Skeletal muscle satellite cell (primary cell): ENCODE data around the gene FTO.

ENCODE experiments used
- H3K27me3 ChIP-seq: 2 replicates; pipeline ENCODE4 v1.7.0; 2013; ENCODE audit warnings: low read length; ENCODE audit not compliant: control insufficient read depth, insufficient read depth
- H3K36me3 ChIP-seq: 2 replicates; pipeline ENCODE4 v1.7.0; 2013; ENCODE audit warnings: mild to moderate bottlenecking, control low read depth, low read length; ENCODE audit not compliant: insufficient read depth
- H3K4me1 ChIP-seq: 2 replicates; pipeline ENCODE4 v1.7.0; 2013; ENCODE audit warnings: low read length; ENCODE audit not compliant: control insufficient read depth, insufficient read depth
- H3K4me2 ChIP-seq: 2 replicates; pipeline ENCODE4 v1.7.0; 2013; ENCODE audit warnings: mild to moderate bottlenecking, low read length
- H3K4me3 ChIP-seq: 2 replicates; pipeline ENCODE4 v1.7.0; 2013; ENCODE audit warnings: low read length
- H3K9ac ChIP-seq: 2 replicates; pipeline ENCODE4 v1.7.0; 2013; ENCODE audit warnings: mild to moderate bottlenecking, low read depth, low read length, moderate library complexity
- H3K9me3 ChIP-seq: replicated peaks from 2 replicates; pipeline ENCODE4 v1.7.0; 2013; ENCODE audit warnings: mild to moderate bottlenecking, control low read depth, low read length

The FTO gene

DNA sequence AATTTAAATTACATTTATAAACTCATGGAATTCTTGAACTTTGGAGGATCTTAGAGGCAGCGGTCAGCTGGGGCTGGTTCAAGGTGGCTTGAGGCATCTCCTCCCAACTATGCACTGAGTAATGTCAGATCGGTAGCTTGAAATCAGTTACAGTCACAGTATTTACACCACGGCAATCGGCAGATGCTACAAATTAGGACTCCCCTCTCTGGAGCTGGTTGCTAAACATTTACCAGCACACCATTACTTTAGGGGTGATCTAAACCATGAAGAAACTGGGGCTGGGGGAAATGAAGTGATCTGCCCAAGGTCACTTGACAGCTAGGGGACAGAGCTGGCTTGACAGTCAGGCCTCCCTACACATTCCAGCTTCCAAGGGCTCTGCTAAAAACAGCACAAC lies 445.0 kb downstream of the FTO start:
- Histone ChIP-seq H3K27me3 (peaks cover 13% of the 10 kb centered on the region), H3K9ac (no peak overlapping the region), H3K9me3 (no peaks in the 10 kb centered on the region), H3K4me1 (no peaks in the 10 kb centered on the region), H3K4me2 (no peak overlapping the region), H3K4me3 (no peak overlapping the region), H3K36me3 (no peaks in the 10 kb centered on the region)

GRCh38 chr16:54150861-54151260 lies 446.9 kb downstream of the FTO start:
- no peaks in the 10 kb centered on the region for H3K9me3 ChIP-seq
- H3K9ac ChIP-seq: no peak overlapping the region
- H3K4me1 ChIP-seq: no peaks in the 10 kb centered on the region
- peaks cover 13% of the 10 kb centered on the region for H3K27me3 ChIP-seq
- H3K4me3 ChIP-seq: no peak overlapping the region
- no peaks in the 10 kb centered on the region for H3K36me3 ChIP-seq
- no peak overlapping the region for H3K4me2 ChIP-seq

- Histone ChIP-seq H3K36me3 (no peaks in the 10 kb centered on the region), H3K4me2 (no peak overlapping the region), H3K9me3 (no peaks in the 10 kb centered on the region), H3K4me1 (no peaks in the 10 kb centered on the region), H3K4me3 (no peak overlapping the region), H3K9ac (no peak overlapping the region), H3K27me3 (peaks cover 13% of the 10 kb centered on the region)
Observed at GRCh38 chr16:54152362-54153239, 448.6 kb downstream of the FTO start.

DNA sequence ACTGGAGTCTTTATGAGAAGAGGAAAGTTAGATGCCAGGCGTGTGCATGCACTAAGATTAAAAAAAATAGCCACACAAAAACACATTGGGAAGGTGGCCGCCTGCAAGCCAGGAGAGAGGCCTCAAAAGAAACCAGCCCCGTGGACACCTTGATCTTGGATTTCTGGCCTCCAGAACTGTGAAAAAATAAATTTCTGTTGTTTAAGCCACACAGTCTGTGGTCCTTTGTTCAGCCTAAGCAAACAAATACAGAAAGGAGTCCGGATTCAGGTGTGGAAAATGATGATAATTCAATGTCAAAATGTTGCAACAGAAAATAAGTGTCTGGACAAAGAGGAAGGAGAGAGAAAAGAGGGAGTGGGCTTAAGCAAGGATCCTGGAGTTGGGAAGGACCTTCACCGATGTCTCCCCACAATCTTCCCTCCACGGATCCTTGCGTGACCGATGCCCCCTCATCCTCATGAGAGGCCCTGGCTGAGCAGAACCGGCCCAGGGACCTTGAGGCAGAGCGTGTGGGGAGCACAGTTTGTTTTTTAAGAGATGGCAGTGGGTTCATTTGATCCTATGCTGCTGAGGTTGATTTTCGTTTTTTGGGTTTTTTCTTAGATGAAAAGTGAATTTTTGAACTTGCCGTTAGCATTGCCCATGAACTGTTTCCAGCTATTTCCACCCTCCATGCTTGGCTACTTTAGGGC lies 449.4 kb downstream of the FTO start:
- H3K9me3 ChIP-seq: no peaks in the 10 kb centered on the region
- no peaks in the 10 kb centered on the region for H3K4me1 ChIP-seq
- H3K4me3 ChIP-seq: no peak overlapping the region
- H3K36me3 ChIP-seq: no peaks in the 10 kb centered on the region
- H3K9ac ChIP-seq: no peak overlapping the region
- peaks cover 13% of the 10 kb centered on the region for H3K27me3 ChIP-seq
- no peak overlapping the region for H3K4me2 ChIP-seq

DNA sequence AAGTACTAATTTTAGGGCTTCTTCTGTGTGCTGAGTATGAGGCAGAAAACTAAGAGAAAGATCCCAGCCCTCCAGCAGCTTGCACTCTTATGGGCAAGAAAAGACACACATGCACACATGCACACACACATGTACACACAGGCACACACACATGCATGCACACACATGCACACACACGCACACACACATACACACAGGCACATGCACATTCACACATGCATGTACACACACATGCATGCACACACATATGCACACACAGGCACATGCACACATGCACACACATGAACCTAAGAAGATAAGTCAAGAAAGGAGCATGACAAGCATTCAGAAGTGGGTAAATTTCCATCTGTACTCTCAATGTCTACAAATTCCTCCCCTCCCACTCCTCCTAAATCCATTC lies 452.4 kb downstream of the FTO start:
- H3K4me1 ChIP-seq: no peaks in the 10 kb centered on the region
- no peaks in the 10 kb centered on the region for H3K9me3 ChIP-seq
- H3K4me2 ChIP-seq: no peak overlapping the region
- H3K4me3 ChIP-seq: no peak overlapping the region
- H3K9ac ChIP-seq: no peak overlapping the region
- no peaks in the 10 kb centered on the region for H3K36me3 ChIP-seq
- peaks cover 3% of the 10 kb centered on the region for H3K27me3 ChIP-seq

GRCh38 chr16:54158986-54159385 lies 455.0 kb downstream of the FTO start:
- Histone ChIP-seq H3K4me1 (no peaks in the 10 kb centered on the region), H3K27me3 (no peaks in the 10 kb centered on the region), H3K4me3 (no peak overlapping the region), H3K4me2 (no peak overlapping the region), H3K9me3 (no peaks in the 10 kb centered on the region), H3K36me3 (no peaks in the 10 kb centered on the region), H3K9ac (no peak overlapping the region)

DNA sequence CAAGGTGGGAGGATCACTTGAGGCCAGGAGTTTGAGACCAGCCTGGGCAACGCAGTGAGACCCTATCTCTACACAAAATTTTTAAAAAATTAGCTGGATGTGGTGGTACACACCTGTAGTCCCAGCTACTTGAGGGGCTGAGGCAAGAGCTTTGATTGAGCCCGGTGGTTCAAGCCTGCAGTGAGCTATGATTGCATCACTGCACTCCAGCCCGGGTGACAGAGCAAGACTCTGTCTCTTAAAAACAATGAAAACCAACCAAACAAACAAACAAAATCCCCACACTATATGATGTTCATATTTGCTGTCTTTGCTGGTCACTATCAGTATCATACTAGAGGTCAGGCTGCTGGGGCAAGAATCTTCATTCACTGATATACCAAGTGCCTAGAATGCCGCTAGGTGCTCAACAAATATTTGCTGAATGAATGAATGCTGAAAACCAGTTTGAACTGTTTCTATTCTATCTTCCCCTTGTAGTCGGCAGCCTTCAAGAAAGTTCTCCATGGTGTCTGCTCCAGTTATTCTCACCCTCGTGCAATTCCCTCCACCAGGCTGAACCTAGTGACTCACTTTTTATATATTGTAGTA lies 455.6 kb downstream of the FTO start:
- Histone ChIP-seq H3K9ac (no peak overlapping the region), H3K4me1 (no peaks in the 10 kb centered on the region), H3K27me3 (no peaks in the 10 kb centered on the region), H3K36me3 (no peaks in the 10 kb centered on the region), H3K9me3 (no peaks in the 10 kb centered on the region), H3K4me2 (no peak overlapping the region), H3K4me3 (no peak overlapping the region)

DNA sequence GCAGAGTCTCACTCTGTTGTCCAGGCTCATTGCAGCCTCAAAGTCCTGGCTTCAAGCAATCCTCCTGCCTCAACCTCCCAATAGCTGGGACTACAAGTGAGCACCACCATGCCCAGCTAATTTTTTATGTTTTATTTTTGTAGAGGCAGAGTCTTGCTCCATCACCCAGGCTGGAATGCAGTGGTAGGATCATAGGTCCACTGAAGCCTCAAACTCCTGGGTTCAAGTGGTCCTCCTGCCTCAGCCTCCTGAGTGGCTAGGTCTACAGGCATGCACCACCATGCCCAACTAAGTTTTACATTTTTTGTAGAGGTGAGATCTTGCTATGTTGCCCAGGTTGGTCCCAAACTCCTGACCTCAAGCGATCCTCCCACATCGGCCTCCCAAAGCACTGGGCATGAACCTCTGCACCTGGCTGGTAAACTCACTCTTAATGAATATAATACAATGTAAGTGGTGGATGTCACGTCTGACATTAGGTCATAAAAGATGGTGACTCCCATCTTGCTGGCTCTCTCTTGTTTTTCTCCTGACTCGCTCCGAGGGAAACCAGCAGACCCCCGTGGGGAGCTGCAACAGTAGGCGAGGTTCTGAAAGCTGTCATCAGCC lies 456.4 kb downstream of the FTO start:
- Histone ChIP-seq H3K36me3 (no peaks in the 10 kb centered on the region), H3K27me3 (no peaks in the 10 kb centered on the region), H3K9me3 (no peaks in the 10 kb centered on the region), H3K9ac (no peak overlapping the region), H3K4me1 (no peaks in the 10 kb centered on the region), H3K4me2 (no peak overlapping the region), H3K4me3 (no peak overlapping the region)

DNA sequence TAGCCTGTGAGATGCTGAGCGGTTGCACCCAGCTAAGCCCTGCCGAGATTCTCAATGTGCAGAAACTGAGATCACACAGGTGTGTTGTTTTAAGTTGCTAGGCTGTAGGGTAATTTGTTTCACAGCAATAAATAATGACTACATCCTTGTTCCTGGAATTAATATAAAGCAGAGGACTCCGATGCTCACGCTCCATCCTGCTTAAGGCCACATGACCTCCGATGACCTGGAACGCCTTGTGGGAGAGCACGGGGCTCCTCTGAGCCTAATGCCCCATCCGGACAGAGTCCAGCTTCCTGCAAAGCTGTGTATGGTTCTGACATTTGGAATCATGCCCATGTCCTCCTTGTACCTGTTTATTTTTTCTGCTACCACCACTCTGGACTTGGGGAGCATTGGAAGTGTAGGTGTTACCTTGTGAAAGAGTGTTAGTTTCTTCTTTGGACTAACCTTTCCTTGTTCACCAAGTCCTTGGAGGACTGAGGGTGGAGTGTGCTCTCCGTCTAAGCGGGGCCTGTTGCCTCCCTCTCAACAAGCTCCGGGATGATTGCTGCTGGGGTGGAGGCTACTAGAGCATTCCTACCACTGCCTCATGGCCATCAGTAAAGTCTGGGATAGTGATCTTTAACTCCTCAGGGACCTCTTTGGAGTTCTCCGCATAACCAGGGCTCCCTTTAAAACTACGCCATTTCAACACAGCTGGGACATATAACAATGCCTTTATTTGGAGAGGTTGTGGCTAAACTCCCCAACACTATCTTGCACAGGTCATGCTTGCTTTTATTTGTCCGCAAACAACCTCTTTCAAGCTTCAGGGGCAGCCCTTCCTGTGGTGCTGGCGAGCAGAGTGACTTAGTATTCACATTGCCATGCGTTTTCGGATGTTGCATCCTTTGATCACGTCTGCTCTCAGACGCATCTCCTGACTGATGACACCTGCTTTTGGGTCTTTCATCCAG lies 457.3 kb downstream of the FTO start:
- Histone ChIP-seq H3K9me3 (no peaks in the 10 kb centered on the region), H3K4me3 (no peak overlapping the region), H3K9ac (no peak overlapping the region), H3K4me2 (no peak overlapping the region), H3K36me3 (no peaks in the 10 kb centered on the region), H3K27me3 (no peaks in the 10 kb centered on the region), H3K4me1 (no peaks in the 10 kb centered on the region)

- H3K4me1 ChIP-seq: no peaks in the 10 kb centered on the region
- no peak overlapping the region for H3K9ac ChIP-seq
- no peaks in the 10 kb centered on the region for H3K27me3 ChIP-seq
- no peaks in the 10 kb centered on the region for H3K36me3 ChIP-seq
- no peak overlapping the region for H3K4me2 ChIP-seq
- no peak overlapping the region for H3K4me3 ChIP-seq
- no peaks in the 10 kb centered on the region for H3K9me3 ChIP-seq
Observed at GRCh38 chr16:54163197-54163843, 459.4 kb downstream of the FTO start.
